Neural cell (in vitro differentiated cells): Measurements from ENCODE around the gene MYL6B.

Source experiments
- EP300 ChIP-seq: fragments of 450-650 bp; conservative IDR thresholded peaks from 2 replicates; pipeline ENCODE4 v1.6.1; 2014; ENCODE audit warnings: antibody characterized with exemption, mild to moderate bottlenecking, moderate library complexity; ENCODE audit not compliant: poor library complexity, severe bottlenecking
- EZH2 ChIP-seq: fragments of 200-600, 300-800 bp; shearing (Covaris generic), sonication (generic); IDR thresholded peaks from 2 replicates; pipeline ENCODE4 v1.6.1; 2014; ENCODE audit warnings: antibody characterized with exemption, low read length, borderline replicate concordance, mild to moderate bottlenecking; ENCODE audit not compliant: insufficient read depth, poor library complexity, severe bottlenecking
- MXI1 ChIP-seq: fragments of 450-650 bp; conservative IDR thresholded peaks from 2 replicates; pipeline ENCODE4 v1.6.1; 2014; ENCODE audit warnings: antibody characterized with exemption, mild to moderate bottlenecking; ENCODE audit not compliant: poor library complexity, severe bottlenecking
- POLR2AphosphoS5 ChIP-seq: IDR thresholded peaks from 2 replicates; pipeline ENCODE4 v1.6.1; 2012
- RAD21 ChIP-seq: fragments of 450-650 bp; conservative IDR thresholded peaks from 2 replicates; pipeline ENCODE4 v1.6.1; 2014; ENCODE audit warnings: antibody characterized with exemption, mild to moderate bottlenecking, moderate library complexity
- SMC3 ChIP-seq: fragments of 450-650 bp; conservative IDR thresholded peaks from 2 replicates; pipeline ENCODE4 v1.6.1; 2014; ENCODE audit warnings: antibody characterized with exemption, mild to moderate bottlenecking, moderate library complexity; ENCODE audit not compliant: poor library complexity
- TAF1 ChIP-seq: IDR thresholded peaks from 2 replicates; pipeline ENCODE4 v1.6.1; 2012; ENCODE audit warnings: low read depth
- TF ChIP-seq, protein P1 (sequence below): fragments of 450-650 bp; IDR thresholded peaks from 2 replicates; pipeline ENCODE4 v1.5.1; 2014; ENCODE audit warnings: antibody characterized with exemption, mild to moderate bottlenecking, moderate library complexity; ENCODE audit not compliant: poor library complexity, severe bottlenecking
- TF ChIP-seq, protein P2 (sequence below): IDR thresholded peaks from 2 replicates; pipeline ENCODE4 v1.6.1; 2012; ENCODE audit warnings: borderline replicate concordance

GRCh38 chr12:56160193-56160763 is 7.9 kb downstream of the MYL6B start:
- TF ChIP-seq RAD21, result no peak
- no peak for TF ChIP-seq EZH2
- TF ChIP-seq, protein P1, sequence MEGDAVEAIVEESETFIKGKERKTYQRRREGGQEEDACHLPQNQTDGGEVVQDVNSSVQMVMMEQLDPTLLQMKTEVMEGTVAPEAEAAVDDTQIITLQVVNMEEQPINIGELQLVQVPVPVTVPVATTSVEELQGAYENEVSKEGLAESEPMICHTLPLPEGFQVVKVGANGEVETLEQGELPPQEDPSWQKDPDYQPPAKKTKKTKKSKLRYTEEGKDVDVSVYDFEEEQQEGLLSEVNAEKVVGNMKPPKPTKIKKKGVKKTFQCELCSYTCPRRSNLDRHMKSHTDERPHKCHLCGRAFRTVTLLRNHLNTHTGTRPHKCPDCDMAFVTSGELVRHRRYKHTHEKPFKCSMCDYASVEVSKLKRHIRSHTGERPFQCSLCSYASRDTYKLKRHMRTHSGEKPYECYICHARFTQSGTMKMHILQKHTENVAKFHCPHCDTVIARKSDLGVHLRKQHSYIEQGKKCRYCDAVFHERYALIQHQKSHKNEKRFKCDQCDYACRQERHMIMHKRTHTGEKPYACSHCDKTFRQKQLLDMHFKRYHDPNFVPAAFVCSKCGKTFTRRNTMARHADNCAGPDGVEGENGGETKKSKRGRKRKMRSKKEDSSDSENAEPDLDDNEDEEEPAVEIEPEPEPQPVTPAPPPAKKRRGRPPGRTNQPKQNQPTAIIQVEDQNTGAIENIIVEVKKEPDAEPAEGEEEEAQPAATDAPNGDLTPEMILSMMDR, result no peak
- TF ChIP-seq EP300, result no peak
- TF ChIP-seq POLR2AphosphoS5, result peak; percentile 27
- TF ChIP-seq TAF1, result no peak
- no peak for TF ChIP-seq SMC3
- no peak for TF ChIP-seq MXI1
- TF ChIP-seq, protein P2, sequence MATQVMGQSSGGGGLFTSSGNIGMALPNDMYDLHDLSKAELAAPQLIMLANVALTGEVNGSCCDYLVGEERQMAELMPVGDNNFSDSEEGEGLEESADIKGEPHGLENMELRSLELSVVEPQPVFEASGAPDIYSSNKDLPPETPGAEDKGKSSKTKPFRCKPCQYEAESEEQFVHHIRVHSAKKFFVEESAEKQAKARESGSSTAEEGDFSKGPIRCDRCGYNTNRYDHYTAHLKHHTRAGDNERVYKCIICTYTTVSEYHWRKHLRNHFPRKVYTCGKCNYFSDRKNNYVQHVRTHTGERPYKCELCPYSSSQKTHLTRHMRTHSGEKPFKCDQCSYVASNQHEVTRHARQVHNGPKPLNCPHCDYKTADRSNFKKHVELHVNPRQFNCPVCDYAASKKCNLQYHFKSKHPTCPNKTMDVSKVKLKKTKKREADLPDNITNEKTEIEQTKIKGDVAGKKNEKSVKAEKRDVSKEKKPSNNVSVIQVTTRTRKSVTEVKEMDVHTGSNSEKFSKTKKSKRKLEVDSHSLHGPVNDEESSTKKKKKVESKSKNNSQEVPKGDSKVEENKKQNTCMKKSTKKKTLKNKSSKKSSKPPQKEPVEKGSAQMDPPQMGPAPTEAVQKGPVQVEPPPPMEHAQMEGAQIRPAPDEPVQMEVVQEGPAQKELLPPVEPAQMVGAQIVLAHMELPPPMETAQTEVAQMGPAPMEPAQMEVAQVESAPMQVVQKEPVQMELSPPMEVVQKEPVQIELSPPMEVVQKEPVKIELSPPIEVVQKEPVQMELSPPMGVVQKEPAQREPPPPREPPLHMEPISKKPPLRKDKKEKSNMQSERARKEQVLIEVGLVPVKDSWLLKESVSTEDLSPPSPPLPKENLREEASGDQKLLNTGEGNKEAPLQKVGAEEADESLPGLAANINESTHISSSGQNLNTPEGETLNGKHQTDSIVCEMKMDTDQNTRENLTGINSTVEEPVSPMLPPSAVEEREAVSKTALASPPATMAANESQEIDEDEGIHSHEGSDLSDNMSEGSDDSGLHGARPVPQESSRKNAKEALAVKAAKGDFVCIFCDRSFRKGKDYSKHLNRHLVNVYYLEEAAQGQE, result no peak
